Prostate gland (tissue), 2 donors: ENCODE results near the gene PTDSS2.

Experiments
- CTCF ChIP-seq, 4 experiments: fragments of 200-600 bp in 2 of 4; fragments of 450-650 bp in 2 of 4; sonication (generic) in 2 of 4; IDR thresholded peaks; 1 replicate in 3 of 4; 2 replicates in 1 of 4; pipeline ENCODE4 v1.5.1; 2016 to 2019; ENCODE audit warnings: antibody characterized with exemption in 4 of 4, mild to moderate bottlenecking in 2 of 4, moderate library complexity in 2 of 4
- POLR2A ChIP-seq: fragments of 450-650 bp; IDR thresholded peaks from one replicate; pipeline ENCODE4 v1.6.1; 2016; ENCODE audit warnings: antibody characterized with exemption, mild to moderate bottlenecking
- POLR2AphosphoS5 ChIP-seq: sonication (generic); formaldehyde crosslinking; IDR thresholded peaks from one replicate; pipeline ENCODE4 v1.6.1; 2017; ENCODE audit warnings: antibody characterized with exemption

GRCh38 chr11:498297-499181 lies 48.5 kb downstream of the PTDSS2 start:
- TF ChIP-seq CTCF (IDR thresholded peaks at IDR 0.05) (no peak), POLR2A (no peak), POLR2AphosphoS5 (no peak)
